ENCODE results near the gene RBM19. TPM values are rescaled to one million over a fixed set of nuclear protein-coding genes. Genes with fewer than 3 reads are reported as not detected.

The RBM19 gene
- total and polyA plus RNA-seq, 2 donors (not counting 1 experiment from before 2014, with no cell fraction given) = 10.5 to 16.5 TPM

DNA sequence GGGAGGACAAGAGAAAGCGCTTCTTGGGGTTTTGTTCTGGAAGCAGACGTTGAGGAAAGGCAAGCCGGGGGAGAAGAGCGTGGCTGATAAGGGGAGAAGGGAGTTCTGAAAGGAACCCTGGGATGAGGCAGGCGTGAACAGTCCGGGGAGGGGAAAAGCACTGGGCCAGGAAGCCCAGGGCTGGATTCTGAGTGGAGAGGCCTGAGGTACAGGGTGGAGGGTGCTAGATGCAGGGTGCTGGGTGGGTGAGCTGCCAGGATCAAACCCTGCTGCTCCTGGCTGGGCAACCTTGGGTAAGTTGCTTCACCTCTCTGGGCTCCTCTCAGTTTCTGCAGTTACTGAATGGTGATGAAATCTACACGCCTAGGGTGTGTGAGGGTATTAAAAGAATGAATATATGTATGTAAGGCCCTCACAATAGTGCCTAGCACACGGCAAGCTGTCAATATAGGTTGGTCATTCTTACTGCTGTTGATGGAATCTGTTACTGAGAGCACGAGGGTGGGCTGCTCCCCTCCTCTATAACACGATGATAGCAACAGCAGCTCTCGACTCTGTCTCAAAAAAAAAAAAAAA lies 138.5 kb downstream of the RBM19 start:
- Histone ChIP-seq H3K27me3 (ENCODE audit: control insufficient read depth, insufficient read depth, low read length) (no peaks in the 10 kb centered on the region), H3K27ac (ENCODE audit: insufficient read depth, low read length) (no peak overlapping the region), H2AFZ (ENCODE audit: low read length) (no peak overlapping the region), H3K4me3 (replicated peaks in 1 of 4; ENCODE audit: control extremely low read depth in 1 of 4, insufficient read depth in 1 of 4, low read depth in 3 of 4, low read length in 4 of 4) (no peak overlapping the region), H4K20me1 (ENCODE audit: control insufficient read depth, extremely low read depth, insufficient read depth, low read length) (no peaks in the 10 kb centered on the region), H3K9ac (ENCODE audit: insufficient read depth, low read length) (no peak overlapping the region), H3K79me2 (ENCODE audit: control insufficient read depth, insufficient read depth, low read length) (no peaks in the 10 kb centered on the region), H3K9me3 (ENCODE audit: control insufficient read depth, insufficient read depth, low read depth, low read length) (no peaks in the 10 kb centered on the region), H3K4me2 (ENCODE audit: extremely low read depth, insufficient read depth, low read length) (no peak overlapping the region), H3K4me1 (ENCODE audit: control insufficient read depth, extremely low read depth, insufficient read depth, low read length) (no peaks in the 10 kb centered on the region), H3K36me3 (ENCODE audit: control insufficient read depth, insufficient read depth, low read length) (no peaks in the 10 kb centered on the region)
- no peak for DNase-seq (ENCODE audit: low read depth in 2 of 2)
- no peak for TF ChIP-seq EZH2 (IDR thresholded peaks at IDR 0.05; ENCODE audit: low read length, missing control alignments)
- TF ChIP-seq, protein P1, sequence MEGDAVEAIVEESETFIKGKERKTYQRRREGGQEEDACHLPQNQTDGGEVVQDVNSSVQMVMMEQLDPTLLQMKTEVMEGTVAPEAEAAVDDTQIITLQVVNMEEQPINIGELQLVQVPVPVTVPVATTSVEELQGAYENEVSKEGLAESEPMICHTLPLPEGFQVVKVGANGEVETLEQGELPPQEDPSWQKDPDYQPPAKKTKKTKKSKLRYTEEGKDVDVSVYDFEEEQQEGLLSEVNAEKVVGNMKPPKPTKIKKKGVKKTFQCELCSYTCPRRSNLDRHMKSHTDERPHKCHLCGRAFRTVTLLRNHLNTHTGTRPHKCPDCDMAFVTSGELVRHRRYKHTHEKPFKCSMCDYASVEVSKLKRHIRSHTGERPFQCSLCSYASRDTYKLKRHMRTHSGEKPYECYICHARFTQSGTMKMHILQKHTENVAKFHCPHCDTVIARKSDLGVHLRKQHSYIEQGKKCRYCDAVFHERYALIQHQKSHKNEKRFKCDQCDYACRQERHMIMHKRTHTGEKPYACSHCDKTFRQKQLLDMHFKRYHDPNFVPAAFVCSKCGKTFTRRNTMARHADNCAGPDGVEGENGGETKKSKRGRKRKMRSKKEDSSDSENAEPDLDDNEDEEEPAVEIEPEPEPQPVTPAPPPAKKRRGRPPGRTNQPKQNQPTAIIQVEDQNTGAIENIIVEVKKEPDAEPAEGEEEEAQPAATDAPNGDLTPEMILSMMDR (conservative IDR thresholded peaks at IDR 0.05 in 1 of 2, IDR thresholded peaks at IDR 0.05 in 1 of 2; ENCODE audit: low read depth in 1 of 2, low read length in 2 of 2) = no peak

DNA sequence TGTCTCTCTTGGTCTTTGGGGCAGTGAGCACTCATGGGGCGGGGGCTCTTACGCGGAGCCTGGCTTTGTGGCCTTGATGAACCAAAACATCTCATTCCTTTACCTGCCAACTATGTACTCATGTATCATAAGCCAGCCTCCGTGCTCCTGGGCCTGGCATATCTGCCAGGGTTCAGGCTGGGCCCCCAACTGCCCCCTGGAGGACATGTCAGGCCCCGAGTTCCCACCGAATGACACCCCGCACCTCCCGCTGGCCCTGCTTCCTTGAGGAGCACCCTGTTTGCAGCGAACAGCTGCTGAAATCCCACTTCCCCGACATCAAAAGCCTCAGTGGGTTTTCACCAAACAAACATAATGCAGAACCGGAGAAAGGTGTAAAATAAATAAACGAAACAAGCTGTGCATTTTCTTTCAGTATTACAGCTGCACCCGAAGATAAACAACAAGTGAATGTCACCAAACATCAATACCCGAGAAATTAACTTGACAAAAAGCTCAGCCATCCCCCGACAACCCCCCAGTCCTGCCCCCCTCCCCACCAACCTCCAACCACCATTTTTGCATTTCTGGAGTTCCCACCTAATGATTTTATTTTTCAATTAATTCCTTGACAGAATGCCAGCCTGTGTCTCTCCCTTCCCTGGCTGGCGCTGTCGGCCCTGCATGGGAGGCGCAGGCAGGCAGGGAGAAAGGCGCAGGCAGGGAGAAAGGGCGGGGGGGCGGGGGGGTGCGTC lies 139.2 kb downstream of the RBM19 start:
- H3K79me2 ChIP-seq (ENCODE audit: control insufficient read depth, insufficient read depth, low read length) = no peaks in the 10 kb centered on the region

DNA sequence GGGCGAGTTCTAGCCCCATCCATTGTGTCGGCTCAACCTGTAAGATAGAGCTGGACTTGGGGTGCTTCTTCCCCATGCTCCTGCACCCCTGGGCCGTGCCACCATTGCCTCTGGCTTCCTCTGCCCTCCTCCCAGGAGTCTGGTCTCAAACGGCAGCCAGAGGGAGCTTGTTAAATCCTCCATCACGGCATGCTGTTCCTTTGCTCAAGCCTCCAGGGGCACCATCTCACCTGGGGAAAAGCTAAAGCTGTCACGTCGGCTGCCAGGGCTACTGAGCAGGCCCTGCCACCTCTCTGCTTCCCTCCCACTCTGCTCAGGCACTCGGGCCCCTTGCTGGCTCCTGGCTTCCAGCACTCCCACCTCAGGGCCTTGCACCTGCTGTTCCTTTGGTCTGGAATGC lies 140.4 kb downstream of the RBM19 start:
- Histone ChIP-seq H3K9ac (ENCODE audit: insufficient read depth, low read length) (no peak overlapping the region), H3K36me3 (ENCODE audit: control insufficient read depth, insufficient read depth, low read length) (no peaks in the 10 kb centered on the region), H3K27ac (ENCODE audit: insufficient read depth, low read length) (no peak overlapping the region), H3K79me2 (ENCODE audit: control insufficient read depth, insufficient read depth, low read length) (no peaks in the 10 kb centered on the region), H3K4me3 (replicated peaks in 1 of 4; ENCODE audit: control extremely low read depth in 1 of 4, insufficient read depth in 1 of 4, low read depth in 3 of 4, low read length in 4 of 4) (no peak overlapping the region), H4K20me1 (ENCODE audit: control insufficient read depth, extremely low read depth, insufficient read depth, low read length) (no peaks in the 10 kb centered on the region), H3K4me1 (ENCODE audit: control insufficient read depth, extremely low read depth, insufficient read depth, low read length) (no peaks in the 10 kb centered on the region), H3K27me3 (ENCODE audit: control insufficient read depth, insufficient read depth, low read length) (no peaks in the 10 kb centered on the region), H2AFZ (ENCODE audit: low read length) (no peak overlapping the region), H3K4me2 (ENCODE audit: extremely low read depth, insufficient read depth, low read length) (no peak overlapping the region), H3K9me3 (ENCODE audit: control insufficient read depth, insufficient read depth, low read depth, low read length) (no peaks in the 10 kb centered on the region)
- DNase-seq (ENCODE audit: low read depth in 2 of 2) = no peak
- TF ChIP-seq, protein P1 (conservative IDR thresholded peaks at IDR 0.05 in 1 of 2, IDR thresholded peaks at IDR 0.05 in 1 of 2; ENCODE audit: low read depth in 1 of 2, low read length in 2 of 2) = no peak
- TF ChIP-seq EZH2 (IDR thresholded peaks at IDR 0.05; ENCODE audit: low read length, missing control alignments) = no peak

More for the DNA sequence above, 139.2 kb downstream of the RBM19 start:
- H3K27me3 ChIP-seq (ENCODE audit: control insufficient read depth, insufficient read depth, low read length) = no peaks in the 10 kb centered on the region
- H3K4me2 ChIP-seq (ENCODE audit: extremely low read depth, insufficient read depth, low read length) = no peak overlapping the region
- H3K4me1 ChIP-seq (ENCODE audit: control insufficient read depth, extremely low read depth, insufficient read depth, low read length) = no peaks in the 10 kb centered on the region
- no peak overlapping the region for H2AFZ ChIP-seq (ENCODE audit: low read length)
- H3K4me3 ChIP-seq (replicated peaks in 1 of 4; ENCODE audit: control extremely low read depth in 1 of 4, insufficient read depth in 1 of 4, low read depth in 3 of 4, low read length in 4 of 4) = no peak overlapping the region
- H3K9ac ChIP-seq (ENCODE audit: insufficient read depth, low read length) = no peak overlapping the region
- no peaks in the 10 kb centered on the region for H3K36me3 ChIP-seq (ENCODE audit: control insufficient read depth, insufficient read depth, low read length)
- no peak overlapping the region for H3K27ac ChIP-seq (ENCODE audit: insufficient read depth, low read length)
- no peaks in the 10 kb centered on the region for H3K9me3 ChIP-seq (ENCODE audit: control insufficient read depth, insufficient read depth, low read depth, low read length)
- no peaks in the 10 kb centered on the region for H4K20me1 ChIP-seq (ENCODE audit: control insufficient read depth, extremely low read depth, insufficient read depth, low read length)
- DNase-seq (ENCODE audit: low read depth in 2 of 2) = no peak
- TF ChIP-seq, protein P1 (conservative IDR thresholded peaks at IDR 0.05 in 1 of 2, IDR thresholded peaks at IDR 0.05 in 1 of 2; ENCODE audit: low read depth in 1 of 2, low read length in 2 of 2) = no peak
- TF ChIP-seq EZH2 (IDR thresholded peaks at IDR 0.05; ENCODE audit: low read length, missing control alignments) = no peak
